Measurements from ENCODE around the gene INSIG1.

- no peak for TF ChIP-seq CTCF (conservative IDR thresholded peaks at IDR 0.05; ENCODE audit: low read depth in 2 of 2)
- no peak for TF ChIP-seq JUNB (IDR thresholded peaks at IDR 0.05; ENCODE audit: unreplicated experiment)
- no peak for TF ChIP-seq EZH2phosphoT487 (IDR thresholded peaks at IDR 0.05; ENCODE audit: unreplicated experiment)
- no peak for TF ChIP-seq EZH2 (IDR thresholded peaks at IDR 0.05; ENCODE audit: low read depth, unreplicated experiment)
- no peak for TF ChIP-seq REST (IDR thresholded peaks at IDR 0.05; ENCODE audit: unreplicated experiment)
- no peak for TF ChIP-seq ZNF331 (CRISPR knock-in tag; IDR thresholded peaks at IDR 0.05; ENCODE audit: low read depth)
Observed at GRCh38 chr7:155252444-155252887, 45.2 kb upstream of the INSIG1 start.

Measured in GM23338 (cell line).